OCI-LY3 (cell line): ENCODE data around the gene ADH1A.

Source experiments
- H2AFZ ChIP-seq: fragments of 200-600, 300-600 bp; shearing (Covaris generic); 2 replicates; pipeline ENCODE4 v1.6.0; 2014; ENCODE audit warnings: antibody characterized with exemption, low read depth, low read length
- H3K27ac ChIP-seq: fragments of 200-600, 300-600 bp; sonication (generic); 2 replicates; pipeline ENCODE4 v1.5.1; 2014; ENCODE audit warnings: mild to moderate bottlenecking, low read length, moderate library complexity, mixed read lengths
- H3K27me3 ChIP-seq: fragments of 200-600, 300-600 bp; sonication (generic); 2 replicates; pipeline ENCODE4 v1.6.1; 2014; ENCODE audit warnings: low read depth, low read length, mixed read lengths
- H3K36me3 ChIP-seq: fragments of 200-600, 300-600 bp; sonication (generic); replicated peaks from 2 replicates; pipeline ENCODE3; 2014; ENCODE audit warnings: low read depth, low read length, mixed read lengths
- H3K4me1 ChIP-seq: fragments of 300-600, 200-600 bp; sonication (generic); 2 replicates; pipeline ENCODE4 v1.6.1; 2014; ENCODE audit warnings: low read length, mixed read lengths
- H3K4me2 ChIP-seq: fragments of 200-600, 300-600 bp; sonication (generic); 2 replicates; pipeline ENCODE4 v1.6.1; 2014; ENCODE audit warnings: low read length, mixed read lengths
- H3K4me3 ChIP-seq: fragments of 300-600, 200-600 bp; sonication (generic); 2 replicates; pipeline ENCODE4 v1.5.1; 2014; ENCODE audit warnings: antibody characterized with exemption, mild to moderate bottlenecking, low read length, moderate library complexity
- H3K79me2 ChIP-seq: fragments of 300-600, 200-600 bp; shearing (Covaris generic); 2 replicates; pipeline ENCODE4 v1.6.1; 2014; ENCODE audit warnings: mild to moderate bottlenecking, low read length, mixed read lengths
- H3K9ac ChIP-seq: fragments of 300-600, 200-600 bp; shearing (Covaris generic); 2 replicates; pipeline ENCODE4 v1.6.0; 2014; ENCODE audit warnings: mild to moderate bottlenecking, low read length, moderate library complexity
- H3K9me3 ChIP-seq: fragments of 200-600, 300-600 bp; shearing (Covaris generic); 2 replicates; pipeline ENCODE4 v1.6.1; 2014; ENCODE audit warnings: low read length, mixed read lengths; ENCODE audit not compliant: insufficient read depth
- H4K20me1 ChIP-seq: fragments of 200-600, 300-600 bp; sonication (generic); 2 replicates; pipeline ENCODE4 v1.6.1; 2016; ENCODE audit warnings: low read length, mixed read lengths; ENCODE audit not compliant: insufficient read depth
- EZH2phosphoT487 ChIP-seq: fragments of 200-600 bp; shearing (Covaris generic); IDR thresholded peaks from 2 replicates; pipeline ENCODE4 v1.6.1; 2018; ENCODE audit warnings: antibody characterized with exemption, mixed run types, low read depth
- TF ChIP-seq, protein P1 (sequence below): fragments of 200-600, 300-600 bp; sonication (generic); IDR thresholded peaks from 2 replicates; pipeline ENCODE4 v1.5.1; 2014; ENCODE audit warnings: antibody characterized with exemption, low read length, low read depth

ADH1A gene

DNA sequence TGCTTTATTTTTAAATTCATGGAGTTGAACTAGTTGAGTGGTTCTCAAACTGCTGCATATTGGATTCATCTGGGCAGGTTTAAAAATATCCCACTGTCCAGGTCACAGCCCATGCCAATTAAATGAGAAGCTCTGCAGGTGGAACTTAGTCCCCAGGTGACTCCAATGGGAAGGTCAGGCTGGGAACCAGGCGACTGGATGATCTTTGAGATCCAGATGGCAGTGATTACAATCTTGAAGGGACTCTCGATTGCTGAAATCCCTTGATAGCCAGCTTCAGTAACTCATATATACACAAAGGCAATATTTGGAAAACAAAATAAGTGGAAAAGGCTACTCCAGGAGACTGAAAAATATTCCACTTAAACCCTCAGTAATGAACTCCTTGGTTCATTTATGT lies 8.1 kb downstream of the ADH1A start:
- H3K4me2 ChIP-seq: no peak overlapping the region
- TF ChIP-seq, protein P1, sequence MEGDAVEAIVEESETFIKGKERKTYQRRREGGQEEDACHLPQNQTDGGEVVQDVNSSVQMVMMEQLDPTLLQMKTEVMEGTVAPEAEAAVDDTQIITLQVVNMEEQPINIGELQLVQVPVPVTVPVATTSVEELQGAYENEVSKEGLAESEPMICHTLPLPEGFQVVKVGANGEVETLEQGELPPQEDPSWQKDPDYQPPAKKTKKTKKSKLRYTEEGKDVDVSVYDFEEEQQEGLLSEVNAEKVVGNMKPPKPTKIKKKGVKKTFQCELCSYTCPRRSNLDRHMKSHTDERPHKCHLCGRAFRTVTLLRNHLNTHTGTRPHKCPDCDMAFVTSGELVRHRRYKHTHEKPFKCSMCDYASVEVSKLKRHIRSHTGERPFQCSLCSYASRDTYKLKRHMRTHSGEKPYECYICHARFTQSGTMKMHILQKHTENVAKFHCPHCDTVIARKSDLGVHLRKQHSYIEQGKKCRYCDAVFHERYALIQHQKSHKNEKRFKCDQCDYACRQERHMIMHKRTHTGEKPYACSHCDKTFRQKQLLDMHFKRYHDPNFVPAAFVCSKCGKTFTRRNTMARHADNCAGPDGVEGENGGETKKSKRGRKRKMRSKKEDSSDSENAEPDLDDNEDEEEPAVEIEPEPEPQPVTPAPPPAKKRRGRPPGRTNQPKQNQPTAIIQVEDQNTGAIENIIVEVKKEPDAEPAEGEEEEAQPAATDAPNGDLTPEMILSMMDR: no peak
- TF ChIP-seq EZH2phosphoT487: no peak
- no peaks in the 10 kb centered on the region for H3K4me1 ChIP-seq
- no peaks in the 10 kb centered on the region for H4K20me1 ChIP-seq
- H3K27me3 ChIP-seq: no peaks in the 10 kb centered on the region
- H2AFZ ChIP-seq: no peak overlapping the region
- H3K36me3 ChIP-seq: no peaks in the 10 kb centered on the region
- H3K27ac ChIP-seq: no peak overlapping the region
- no peaks in the 10 kb centered on the region for H3K79me2 ChIP-seq
- H3K9ac ChIP-seq: no peak overlapping the region
- H3K9me3 ChIP-seq: no peaks in the 10 kb centered on the region
- no peak overlapping the region for H3K4me3 ChIP-seq

DNA sequence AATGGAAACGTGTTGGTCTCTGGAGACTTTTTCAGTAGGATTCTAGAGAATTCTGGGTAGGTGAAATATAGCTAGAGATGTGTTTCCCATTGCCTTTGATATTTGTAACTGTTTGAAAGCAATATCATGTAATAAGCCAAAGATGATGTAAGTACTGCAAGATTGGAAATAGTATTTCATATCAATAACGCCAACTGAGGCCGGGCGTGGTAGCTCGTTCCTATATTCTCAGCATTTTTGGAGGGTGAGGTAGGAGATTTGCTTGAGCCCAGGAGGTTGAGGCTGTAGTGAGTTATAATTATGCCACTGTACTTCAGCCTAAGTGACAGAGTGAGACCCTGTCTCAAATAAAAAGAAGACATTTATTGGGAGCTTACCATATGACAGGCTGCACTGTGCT lies 9.5 kb downstream of the ADH1A start:
- H3K4me1 ChIP-seq: no peaks in the 10 kb centered on the region
- no peak overlapping the region for H3K4me2 ChIP-seq
- no peaks in the 10 kb centered on the region for H4K20me1 ChIP-seq

DNA sequence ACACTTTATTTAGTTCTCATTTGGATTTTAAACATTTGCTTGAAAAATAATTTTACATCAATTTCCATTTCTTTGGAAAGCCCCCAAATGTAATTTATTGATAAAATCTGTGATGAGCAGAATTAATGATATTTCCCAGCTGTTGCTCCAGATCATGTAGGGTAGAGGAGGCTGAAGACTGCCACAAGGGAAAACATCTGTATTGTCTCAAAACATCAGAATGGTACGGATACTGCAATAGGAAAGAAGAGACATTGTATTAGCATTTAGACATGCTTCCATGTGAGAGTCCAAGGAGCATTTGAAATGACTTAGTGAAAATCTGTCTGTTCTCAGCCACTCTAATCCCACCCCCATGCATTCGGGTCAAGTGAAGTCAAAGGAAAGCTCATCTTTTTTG lies 14.4 kb downstream of the ADH1A start:
- H3K79me2 ChIP-seq: no peaks in the 10 kb centered on the region
- TF ChIP-seq, protein P1: no peak
- TF ChIP-seq EZH2phosphoT487: no peak
- no peaks in the 10 kb centered on the region for H3K36me3 ChIP-seq
- no peak overlapping the region for H2AFZ ChIP-seq
- H3K9me3 ChIP-seq: no peaks in the 10 kb centered on the region
- no peaks in the 10 kb centered on the region for H3K4me1 ChIP-seq
- no peaks in the 10 kb centered on the region for H4K20me1 ChIP-seq
- H3K4me3 ChIP-seq: no peak overlapping the region
- no peak overlapping the region for H3K27ac ChIP-seq
- H3K9ac ChIP-seq: no peak overlapping the region
- no peak overlapping the region for H3K4me2 ChIP-seq
- H3K27me3 ChIP-seq: no peaks in the 10 kb centered on the region

More for the DNA sequence above, 9.5 kb downstream of the ADH1A start:
- Histone ChIP-seq H3K9me3 (no peaks in the 10 kb centered on the region), H3K36me3 (no peaks in the 10 kb centered on the region), H2AFZ (no peak overlapping the region), H3K9ac (no peak overlapping the region), H3K79me2 (no peaks in the 10 kb centered on the region), H3K4me3 (no peak overlapping the region), H3K27me3 (no peaks in the 10 kb centered on the region), H3K27ac (no peak overlapping the region)
- TF ChIP-seq EZH2phosphoT487: no peak
- TF ChIP-seq, protein P1: no peak

DNA sequence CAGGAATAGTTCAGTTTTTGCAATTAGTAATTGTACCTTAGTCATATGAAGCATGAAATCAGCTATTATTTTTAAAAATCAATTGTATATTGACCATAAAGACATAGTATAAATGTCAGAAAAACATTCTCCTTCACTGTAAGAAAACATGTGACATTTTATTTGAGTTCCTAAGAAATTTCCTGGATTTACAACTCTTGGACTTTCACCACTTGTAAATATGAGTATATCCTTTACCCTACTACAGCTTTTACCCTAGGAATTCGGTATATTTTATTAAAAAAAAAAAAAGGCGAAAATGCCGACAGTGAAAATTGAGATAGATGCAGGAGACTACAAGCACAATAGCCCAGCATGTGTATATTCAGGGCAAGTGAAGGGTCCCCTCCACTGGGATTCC lies 14.9 kb downstream of the ADH1A start:
- no peak overlapping the region for H3K27ac ChIP-seq
- H3K9me3 ChIP-seq: no peaks in the 10 kb centered on the region
- H3K9ac ChIP-seq: no peak overlapping the region
- no peak overlapping the region for H2AFZ ChIP-seq
- no peak for TF ChIP-seq EZH2phosphoT487
- TF ChIP-seq, protein P1: no peak
- H4K20me1 ChIP-seq: no peaks in the 10 kb centered on the region
- no peaks in the 10 kb centered on the region for H3K79me2 ChIP-seq
- H3K27me3 ChIP-seq: no peaks in the 10 kb centered on the region
- no peaks in the 10 kb centered on the region for H3K4me1 ChIP-seq
- no peak overlapping the region for H3K4me2 ChIP-seq
- no peak overlapping the region for H3K4me3 ChIP-seq
- H3K36me3 ChIP-seq: no peaks in the 10 kb centered on the region
